Cerebellar cortex (tissue), 1 donor: ENCODE results near the gene ZFP2.
"Not testable (repeated sequence)": the region's sequence is repeated elsewhere in the genome, so short reads cannot be mapped to it uniquely, and the experiment has no call there.

ENCODE experiments used
- DNase-seq: peaks from one replicate; pipeline ENCODE4 v3.0.0-alpha.2; 2015; ENCODE audit warnings: low spot score

ZFP2 gene

GRCh38 chr5:178895615-178896571 is at the start of gene ZFP2:
Gene ZFP2, plus strand, starts transcription at chr5:178895913. Its CDS starts 35,401 bp downstream, at chr5:178931314.
- DNase-seq: peak; percentile 81

DNA sequence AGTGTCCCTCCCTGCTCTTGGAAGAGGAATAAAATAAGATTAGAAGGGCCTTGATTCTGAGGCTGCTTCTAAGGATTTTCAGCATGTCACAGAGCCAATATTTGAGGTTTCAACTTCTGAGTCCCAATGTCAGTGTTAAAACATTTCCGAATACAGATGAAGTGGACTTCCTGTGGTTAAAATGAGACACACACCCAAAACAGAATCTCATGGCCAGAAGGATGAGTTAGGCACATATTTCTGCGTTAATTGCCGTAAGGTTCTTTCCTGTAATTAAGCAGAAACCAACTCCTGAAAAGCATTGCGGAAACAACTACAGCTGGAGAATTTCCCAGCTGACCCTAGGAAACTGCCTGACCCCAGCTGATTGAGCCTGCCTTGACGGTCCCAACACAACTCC is 46.4 kb upstream of the ZFP2 start:
- no peak for DNase-seq

- no peak for DNase-seq
Observed at GRCh38 chr5:178851951-178852350, 43.8 kb upstream of the ZFP2 start.

- no peak for DNase-seq
Observed at GRCh38 chr5:178854284-178854683, 41.4 kb upstream of the ZFP2 start.

DNA sequence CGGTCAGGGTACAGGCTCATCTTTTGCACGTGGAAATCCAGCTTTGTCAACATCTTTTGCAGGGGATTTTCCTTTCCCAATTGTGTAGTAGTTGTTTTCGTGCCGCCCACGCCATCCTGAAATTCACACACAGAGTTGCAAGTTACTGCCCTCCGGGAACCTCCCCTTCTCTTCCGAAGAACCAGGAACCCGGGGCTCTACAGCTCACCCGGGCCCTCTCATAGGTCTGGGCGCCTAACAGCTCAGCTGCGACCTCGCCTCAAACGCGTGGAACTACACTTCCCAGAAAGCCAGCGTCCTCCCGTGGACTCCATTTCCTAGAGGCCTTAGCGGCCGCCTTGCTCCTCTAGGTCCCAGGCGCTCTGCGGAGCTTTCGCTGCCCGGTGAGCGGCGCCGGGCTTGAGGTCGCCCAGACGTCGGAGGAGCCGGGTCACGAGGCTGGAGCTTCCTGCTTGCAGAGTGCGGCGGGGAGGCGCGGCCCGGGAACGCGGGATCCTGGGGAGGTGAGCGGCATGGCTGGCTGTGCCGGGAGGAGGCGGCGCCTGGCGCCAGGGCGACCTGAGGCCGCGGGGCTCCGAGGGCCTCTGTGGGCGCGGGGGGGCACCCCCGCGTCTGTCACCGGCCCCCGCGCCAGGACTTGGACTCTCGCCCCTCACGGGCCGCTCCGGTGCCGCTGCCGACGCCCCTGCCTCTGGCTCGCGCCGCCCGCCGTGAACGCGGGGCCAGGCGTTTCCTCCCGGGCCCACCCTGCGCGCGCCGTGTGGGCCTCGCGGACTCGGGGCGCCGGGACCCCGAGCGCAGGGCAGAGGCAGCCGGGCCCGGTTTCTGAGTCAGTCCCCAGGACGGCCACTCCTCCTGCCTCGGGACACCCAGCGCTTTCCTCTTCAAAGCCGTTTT is 35.8 kb upstream of the ZFP2 start, which contains the start of gene ZNF354B:
TSS of gene ZNF354B (plus strand) at position 329 of the 897 bp plus-strand sequence. CDS start 1,095 bp downstream, outside the sequence.
- DNase-seq: peak; percentile 97

GRCh38 chr5:178860615-178861014 is 35.1 kb upstream of the ZFP2 start:
- DNase-seq: not testable (repeated sequence)

DNA sequence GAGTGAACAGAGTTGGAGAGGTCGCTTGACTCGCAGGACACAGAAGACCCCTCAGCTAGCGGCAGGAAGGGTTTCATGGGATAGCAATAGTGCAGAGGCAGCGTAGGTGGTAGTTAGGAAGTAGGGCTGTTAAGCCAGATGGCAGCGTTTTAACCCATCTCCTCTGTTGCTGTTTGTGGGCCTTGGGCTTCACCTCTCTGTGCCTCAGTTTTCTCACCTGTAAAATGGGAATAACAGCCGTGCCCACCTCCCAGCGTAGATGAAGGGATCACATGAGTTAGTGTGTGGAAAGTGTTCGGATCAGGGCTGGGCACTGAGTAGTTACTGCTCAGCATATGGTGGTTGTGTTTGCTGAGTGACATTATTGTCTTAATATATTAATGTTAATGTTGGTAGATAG is 34.1 kb upstream of the ZFP2 start:
- DNase-seq: no peak

DNA sequence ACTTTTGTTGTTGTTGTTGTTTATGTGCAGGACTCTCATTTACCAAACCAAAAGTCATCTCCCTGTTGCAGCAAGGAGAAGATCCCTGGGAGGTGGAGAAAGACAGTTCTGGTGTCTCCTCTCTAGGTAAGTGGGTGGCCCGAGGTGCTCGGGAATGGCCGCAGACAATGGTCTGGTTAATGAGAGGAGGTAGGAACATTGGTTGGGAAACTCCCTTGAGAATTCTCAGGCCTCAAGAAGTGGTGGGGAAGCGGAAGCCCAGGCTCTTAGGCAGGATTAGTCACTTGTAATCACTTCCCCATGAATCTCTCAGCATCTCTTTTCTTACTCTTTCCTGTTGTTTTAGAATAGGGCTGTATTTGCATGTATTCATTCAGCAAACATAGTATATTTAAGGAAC is 28.8 kb upstream of the ZFP2 start:
- no peak for DNase-seq

DNA sequence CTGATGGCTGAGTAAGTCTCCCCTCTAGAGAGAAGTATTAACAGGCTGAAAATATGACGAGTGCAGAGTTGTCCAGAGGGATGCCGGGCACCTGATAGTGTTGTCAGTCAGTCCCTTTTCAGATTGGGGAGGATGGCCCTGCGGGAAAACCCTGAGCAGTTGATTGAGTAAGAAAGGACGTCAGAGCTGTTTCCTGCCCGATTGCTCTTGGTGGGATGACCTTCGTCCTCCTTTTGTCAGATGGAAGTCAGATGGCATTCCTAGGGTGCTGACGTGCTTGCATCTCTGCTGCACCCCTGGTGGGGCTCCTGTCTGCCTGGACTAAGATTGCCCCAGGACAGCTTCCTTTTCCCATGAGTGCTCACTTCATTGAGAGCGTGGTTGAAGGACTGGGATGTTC is 26.1 kb upstream of the ZFP2 start:
- DNase-seq: no peak

- DNase-seq: no peak
Observed at GRCh38 chr5:178870411-178870810, 25.3 kb upstream of the ZFP2 start.

DNA sequence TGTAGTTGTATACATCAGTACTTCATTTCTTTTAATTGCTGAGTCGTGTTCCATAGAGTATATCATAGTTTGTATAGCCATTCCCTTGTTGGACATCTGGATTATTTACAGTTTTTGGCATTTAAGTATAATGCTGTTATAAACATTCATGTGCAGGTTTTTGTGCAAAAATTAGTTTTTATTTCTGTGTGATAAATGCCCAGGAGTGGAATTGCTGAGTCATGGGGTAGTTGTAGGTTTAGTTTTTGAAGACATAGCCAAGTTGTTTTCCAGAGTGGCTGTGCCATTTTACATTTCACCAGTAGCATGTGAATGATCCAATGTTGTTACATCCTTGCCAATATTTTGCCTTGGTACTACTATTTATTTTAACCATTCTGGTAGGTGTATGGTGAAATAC is 23.4 kb upstream of the ZFP2 start:
- no peak for DNase-seq

GRCh38 chr5:178883115-178883694 is 12.5 kb upstream of the ZFP2 start:
- DNase-seq: not testable (repeated sequence)

- no peak for DNase-seq
Observed at GRCh38 chr5:178883815-178884430, 11.8 kb upstream of the ZFP2 start.

- DNase-seq: no peak
Observed at GRCh38 chr5:178899289-178899688, 3.6 kb downstream of the ZFP2 start.

DNA sequence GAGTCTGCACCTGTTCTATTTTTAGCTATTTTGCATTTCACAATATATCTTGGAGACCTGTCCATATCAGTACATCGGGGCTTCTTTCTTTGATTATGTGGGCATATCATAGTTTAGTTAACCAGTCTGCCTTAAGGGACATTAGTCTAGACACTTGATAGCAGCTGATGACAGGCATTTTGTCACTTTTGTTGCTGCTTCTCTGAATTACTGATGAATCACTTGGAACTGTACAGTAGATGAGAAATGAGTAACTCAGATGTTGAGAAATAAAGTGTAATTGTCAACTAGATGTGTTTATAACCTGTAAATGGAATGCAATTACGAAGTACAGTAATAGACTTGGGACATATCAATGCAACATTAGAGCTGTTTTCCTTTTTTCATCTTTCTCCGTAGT is 7.1 kb downstream of the ZFP2 start:
- DNase-seq: no peak

GRCh38 chr5:178931846-178932760 is 36.4 kb downstream of the ZFP2 start:
- DNase-seq: no peak

DNA sequence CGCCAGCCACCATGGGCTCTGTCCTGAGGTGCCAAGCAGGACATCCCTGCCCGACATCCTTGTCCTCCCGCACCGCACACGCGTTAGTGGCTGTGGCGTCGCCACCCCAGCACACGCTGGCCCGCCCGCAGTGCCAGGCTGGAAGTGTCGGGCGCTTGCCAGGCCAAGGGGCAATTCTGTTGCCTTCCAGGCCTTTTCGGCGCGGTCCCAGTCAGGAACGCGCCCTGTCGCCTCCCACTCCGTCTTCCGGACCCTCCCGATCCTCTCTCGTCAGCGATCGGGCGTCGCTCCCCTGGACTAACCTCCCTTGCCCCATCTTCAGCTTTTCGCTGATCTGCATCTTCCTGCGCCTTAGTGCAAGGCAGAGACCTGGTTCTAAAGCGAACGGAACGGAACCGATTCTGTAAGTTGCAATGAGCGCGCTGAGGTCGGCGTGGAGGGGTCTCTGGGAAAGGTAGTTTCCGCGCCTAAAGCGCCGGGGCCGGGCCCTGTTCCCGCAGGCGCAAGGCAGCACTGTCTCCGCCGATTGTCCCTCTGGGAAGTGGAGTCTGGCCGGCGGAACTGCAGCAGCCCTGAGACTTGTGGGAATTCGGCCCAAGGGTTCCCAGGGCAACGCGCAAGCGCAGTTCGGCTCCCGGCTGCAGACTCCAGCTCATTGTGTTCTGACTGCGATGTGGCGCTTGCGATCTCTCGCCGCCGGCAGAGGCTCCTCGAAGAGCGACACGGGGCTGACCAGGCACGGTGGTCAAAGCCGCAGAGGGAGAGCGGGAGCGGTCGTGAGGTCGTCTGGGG is 45.1 kb downstream of the ZFP2 start, which contains the start of gene ZNF454:
TSS of gene ZNF454 (plus strand) at position 630 of the 792 bp plus-strand sequence. CDS start 1,594 bp downstream, outside the sequence.
- peak; percentile 94 for DNase-seq

GRCh38 chr5:178941361-178941760 is 45.6 kb downstream of the ZFP2 start:
- peak; percentile 25 for DNase-seq

GRCh38 chr5:178965465-178966055 is 69.8 kb downstream of the ZFP2 start:
- DNase-seq: no peak
